ENCODE measurements around the gene ABCC8.

- TF ChIP-seq CTCF (IDR thresholded peaks at IDR 0.05) (no peak), POLR2A (IDR thresholded peaks at IDR 0.05) (no peak)
These were observed 34.9 kb upstream of the ABCC8 start for GRCh38 chr11:17511571-17511970.
